ENCODE measurements around the gene PRKCH.

The PRKCH gene

DNA sequence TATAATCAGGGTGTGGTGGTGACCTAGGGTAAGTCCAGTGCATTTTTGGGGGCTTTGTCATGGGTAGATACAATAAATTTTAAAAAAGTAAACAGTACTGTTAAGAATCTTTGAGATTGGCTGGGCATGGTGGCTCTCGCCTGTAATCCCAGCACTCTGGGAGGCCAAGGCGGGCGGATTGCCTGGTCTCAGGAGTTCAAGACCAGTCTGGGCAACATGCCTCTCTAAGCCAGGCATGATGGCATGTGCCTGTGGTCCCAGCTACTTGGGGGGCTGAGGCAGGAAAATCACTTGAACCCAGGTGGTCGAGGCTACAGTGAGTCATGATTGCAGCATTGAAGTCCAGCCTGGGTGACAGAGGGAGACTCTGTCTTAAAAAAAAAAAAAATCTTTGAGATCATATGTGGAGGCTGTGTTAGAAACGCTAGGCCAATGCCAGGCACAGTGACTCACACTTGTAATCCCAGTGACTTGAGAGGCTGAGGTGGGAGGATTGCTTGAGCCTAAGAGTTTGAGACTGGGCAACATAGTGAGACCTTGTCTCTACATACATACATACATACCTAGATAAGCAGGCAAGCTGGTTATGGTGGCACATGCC is 67.7 kb downstream of the PRKCH start (continued):
- TF ChIP-seq ZNF600 (tag by site-specific recombination; IDR thresholded peaks at IDR 0.05), result no peak
- no peak for TF ChIP-seq KLF16 (tag by site-specific recombination; IDR thresholded peaks at IDR 0.05)
- TF ChIP-seq SCRT2 (tag by site-specific recombination; IDR thresholded peaks at IDR 0.05), result no peak
- TF ChIP-seq ZNF785 (tag by site-specific recombination; IDR thresholded peaks at IDR 0.05), result no peak
- no peak for TF ChIP-seq ZNF660 (tag by site-specific recombination; IDR thresholded peaks at IDR 0.05)
- TF ChIP-seq, protein P1, sequence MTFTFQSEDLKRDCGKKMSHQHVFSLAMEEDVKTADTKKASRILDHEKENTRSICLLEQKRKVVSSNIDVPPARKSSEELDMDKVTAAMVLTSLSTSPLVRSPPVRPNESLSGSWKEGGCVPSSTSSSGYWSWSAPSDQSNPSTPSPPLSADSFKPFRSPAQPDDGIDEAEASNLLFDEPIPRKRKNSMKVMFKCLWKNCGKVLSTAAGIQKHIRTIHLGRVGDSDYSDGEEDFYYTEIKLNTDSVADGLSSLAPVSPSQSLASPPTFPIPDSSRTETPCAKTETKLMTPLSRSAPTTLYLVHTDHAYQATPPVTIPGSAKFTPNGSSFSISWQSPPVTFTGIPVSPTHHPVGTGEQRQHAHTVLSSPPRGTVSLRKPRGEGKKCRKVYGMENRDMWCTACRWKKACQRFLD (tag by site-specific recombination; IDR thresholded peaks at IDR 0.05), result no peak
- no peak for TF ChIP-seq HOXC10 (CRISPR knock-in tag; IDR thresholded peaks at IDR 0.05)
- TF ChIP-seq ZNF433 (tag by site-specific recombination; IDR thresholded peaks at IDR 0.05; ENCODE audit: low read depth), result no peak
- TF ChIP-seq ZFHX2 (tag by site-specific recombination; conservative IDR thresholded peaks at IDR 0.05), result no peak
- TF ChIP-seq SCRT1 (tag by site-specific recombination; IDR thresholded peaks at IDR 0.05; ENCODE audit: borderline replicate concordance), result no peak
- no peak for TF ChIP-seq ZNF341 (tag by site-specific recombination; IDR thresholded peaks at IDR 0.05; ENCODE audit: low read depth)
- TF ChIP-seq ZXDB (tag by site-specific recombination; IDR thresholded peaks at IDR 0.05), result no peak
- TF ChIP-seq, protein P2, sequence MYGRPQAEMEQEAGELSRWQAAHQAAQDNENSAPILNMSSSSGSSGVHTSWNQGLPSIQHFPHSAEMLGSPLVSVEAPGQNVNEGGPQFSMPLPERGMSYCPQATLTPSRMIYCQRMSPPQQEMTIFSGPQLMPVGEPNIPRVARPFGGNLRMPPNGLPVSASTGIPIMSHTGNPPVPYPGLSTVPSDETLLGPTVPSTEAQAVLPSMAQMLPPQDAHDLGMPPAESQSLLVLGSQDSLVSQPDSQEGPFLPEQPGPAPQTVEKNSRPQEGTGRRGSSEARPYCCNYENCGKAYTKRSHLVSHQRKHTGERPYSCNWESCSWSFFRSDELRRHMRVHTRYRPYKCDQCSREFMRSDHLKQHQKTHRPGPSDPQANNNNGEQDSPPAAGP (tag by site-specific recombination; IDR thresholded peaks at IDR 0.05), result no peak
- no peak for TF ChIP-seq ZNF677 (tag by site-specific recombination; IDR thresholded peaks at IDR 0.05)
- 0 out of 2 replicates have a peak, but pooled peaks have one; percentile 7 for TF ChIP-seq MYNN (tag by site-specific recombination; IDR thresholded peaks at IDR 0.05; ENCODE audit: borderline replicate concordance)
- TF ChIP-seq ZNF16 (tag by site-specific recombination; IDR thresholded peaks at IDR 0.05; ENCODE audit: low read depth), result no peak
- TF ChIP-seq ZNF404 (tag by site-specific recombination; IDR thresholded peaks at IDR 0.05), result no peak
- TF ChIP-seq ZNF37A (tag by site-specific recombination; IDR thresholded peaks at IDR 0.05), result no peak
- TF ChIP-seq ZNF777 (tag by site-specific recombination; IDR thresholded peaks at IDR 0.05; ENCODE audit: borderline replicate concordance), result no peak
- TF ChIP-seq ZNF121 (tag by site-specific recombination; IDR thresholded peaks at IDR 0.05), result peak; percentile 96; the same call in 1 of the 2 replicates
- no peak for TF ChIP-seq ZNF302 (tag by site-specific recombination; IDR thresholded peaks at IDR 0.05; ENCODE audit: low read depth)
- TF ChIP-seq ZBTB1 (tag by site-specific recombination; IDR thresholded peaks at IDR 0.05), result no peak
- TF ChIP-seq ZNF214 (tag by site-specific recombination; IDR thresholded peaks at IDR 0.05; ENCODE audit: borderline replicate concordance), result no peak
- no peak for TF ChIP-seq KLF1 (tag by site-specific recombination; IDR thresholded peaks at IDR 0.05)
- TF ChIP-seq MZF1 (tag by site-specific recombination; IDR thresholded peaks at IDR 0.05; ENCODE audit: borderline replicate concordance), result no peak
- TF ChIP-seq KLF7 (tag by site-specific recombination; IDR thresholded peaks at IDR 0.05; ENCODE audit: borderline replicate concordance), result no peak
- TF ChIP-seq ZNF132 (tag by site-specific recombination; IDR thresholded peaks at IDR 0.05; ENCODE audit: borderline replicate concordance), result no peak
- peak; percentile 20 for TF ChIP-seq SETDB1 (IDR thresholded peaks at IDR 0.05; ENCODE audit: insufficient read length, low read length)
- TF ChIP-seq, protein P3, sequence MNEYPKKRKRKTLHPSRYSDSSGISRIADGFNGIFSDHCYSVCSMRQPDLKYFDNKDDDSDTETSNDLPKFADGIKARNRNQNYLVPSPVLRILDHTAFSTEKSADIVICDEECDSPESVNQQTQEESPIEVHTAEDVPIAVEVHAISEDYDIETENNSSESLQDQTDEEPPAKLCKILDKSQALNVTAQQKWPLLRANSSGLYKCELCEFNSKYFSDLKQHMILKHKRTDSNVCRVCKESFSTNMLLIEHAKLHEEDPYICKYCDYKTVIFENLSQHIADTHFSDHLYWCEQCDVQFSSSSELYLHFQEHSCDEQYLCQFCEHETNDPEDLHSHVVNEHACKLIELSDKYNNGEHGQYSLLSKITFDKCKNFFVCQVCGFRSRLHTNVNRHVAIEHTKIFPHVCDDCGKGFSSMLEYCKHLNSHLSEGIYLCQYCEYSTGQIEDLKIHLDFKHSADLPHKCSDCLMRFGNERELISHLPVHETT (tag by site-specific recombination; IDR thresholded peaks at IDR 0.05), result peak; percentile 35; the same call in 1 of the 2 replicates
- TF ChIP-seq, protein P4, sequence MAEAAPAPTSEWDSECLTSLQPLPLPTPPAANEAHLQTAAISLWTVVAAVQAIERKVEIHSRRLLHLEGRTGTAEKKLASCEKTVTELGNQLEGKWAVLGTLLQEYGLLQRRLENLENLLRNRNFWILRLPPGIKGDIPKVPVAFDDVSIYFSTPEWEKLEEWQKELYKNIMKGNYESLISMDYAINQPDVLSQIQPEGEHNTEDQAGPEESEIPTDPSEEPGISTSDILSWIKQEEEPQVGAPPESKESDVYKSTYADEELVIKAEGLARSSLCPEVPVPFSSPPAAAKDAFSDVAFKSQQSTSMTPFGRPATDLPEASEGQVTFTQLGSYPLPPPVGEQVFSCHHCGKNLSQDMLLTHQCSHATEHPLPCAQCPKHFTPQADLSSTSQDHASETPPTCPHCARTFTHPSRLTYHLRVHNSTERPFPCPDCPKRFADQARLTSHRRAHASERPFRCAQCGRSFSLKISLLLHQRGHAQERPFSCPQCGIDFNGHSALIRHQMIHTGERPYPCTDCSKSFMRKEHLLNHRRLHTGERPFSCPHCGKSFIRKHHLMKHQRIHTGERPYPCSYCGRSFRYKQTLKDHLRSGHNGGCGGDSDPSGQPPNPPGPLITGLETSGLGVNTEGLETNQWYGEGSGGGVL (tag by site-specific recombination; IDR thresholded peaks at IDR 0.05), result no peak
- TF ChIP-seq ZSCAN23 (tag by site-specific recombination; IDR thresholded peaks at IDR 0.05), result no peak
- no peak for TF ChIP-seq ZNF23 (tag by site-specific recombination; IDR thresholded peaks at IDR 0.05; ENCODE audit: borderline replicate concordance)
- peak; percentile 40; the same call in 1 of the 2 replicates for TF ChIP-seq ZNF391 (tag by site-specific recombination; IDR thresholded peaks at IDR 0.05; ENCODE audit: borderline replicate concordance, low read depth)
- TF ChIP-seq FEZF1 (tag by site-specific recombination; IDR thresholded peaks at IDR 0.05), result no peak
- TF ChIP-seq ZNF521 (tag by site-specific recombination; IDR thresholded peaks at IDR 0.05), result no peak
- TF ChIP-seq ZNF707 (tag by site-specific recombination; IDR thresholded peaks at IDR 0.05), result no peak
- no peak; the same call in 1 of the 2 replicates for TF ChIP-seq ZNF629 (tag by site-specific recombination; IDR thresholded peaks at IDR 0.05)
